Measurements from ENCODE around the gene BTN1A1.
"Not testable (repeated sequence)": the region's sequence is repeated elsewhere in the genome, so short reads cannot be mapped to it uniquely, and the experiment has no call there.

The BTN1A1 gene

GRCh38 chr6:26500102-26500501 is at the start of gene BTN1A1:
Gene BTN1A1 (plus strand): TSS chr6:26500303. CDS start chr6:26501287, 984 bp downstream.
- no peak for DNase-seq

GRCh38 chr6:26452631-26453235 is 47.4 kb upstream of the BTN1A1 start:
- DNase-seq = no peak

GRCh38 chr6:26454631-26455030 is 45.5 kb upstream of the BTN1A1 start:
- DNase-seq = no peak

- no peak for DNase-seq
Measured at GRCh38 chr6:26455357-26455970, 44.6 kb upstream of the BTN1A1 start.

- no peak for DNase-seq
Measured at GRCh38 chr6:26457264-26457805, 42.8 kb upstream of the BTN1A1 start.

GRCh38 chr6:26457806-26458688 is 42.1 kb upstream of the BTN1A1 start, which contains the start of gene BTN2A1:
Gene BTN2A1 (plus strand): TSS chr6:26457955. CDS start chr6:26458637, 682 bp downstream.
- DNase-seq = peak; percentile 88

GRCh38 chr6:26459023-26459810 is 40.9 kb upstream of the BTN1A1 start:
- no peak for DNase-seq

GRCh38 chr6:26461353-26461752 is 38.8 kb upstream of the BTN1A1 start:
- DNase-seq = not testable (repeated sequence)

GRCh38 chr6:26464014-26464413 is 36.1 kb upstream of the BTN1A1 start:
- no peak for DNase-seq

- no peak for DNase-seq
Measured at GRCh38 chr6:26464416-26465131, 35.5 kb upstream of the BTN1A1 start.

GRCh38 chr6:26465776-26466175 is 34.3 kb upstream of the BTN1A1 start:
- no peak for DNase-seq

GRCh38 chr6:26468829-26469228 is 31.3 kb upstream of the BTN1A1 start:
- no peak for DNase-seq

GRCh38 chr6:26470643-26471042 is 29.5 kb upstream of the BTN1A1 start:
- no peak for DNase-seq

GRCh38 chr6:26471970-26472369 is 28.1 kb upstream of the BTN1A1 start:
- no peak for DNase-seq

GRCh38 chr6:26472549-26473290 is 27.4 kb upstream of the BTN1A1 start:
- DNase-seq = no peak

- DNase-seq = no peak
Measured at GRCh38 chr6:26473429-26473757, 26.7 kb upstream of the BTN1A1 start.

- DNase-seq = peak; percentile 94
Measured at GRCh38 chr6:26473758-26474438, 26.2 kb upstream of the BTN1A1 start.

- DNase-seq = no peak
Measured at GRCh38 chr6:26474439-26474881, 25.6 kb upstream of the BTN1A1 start.

GRCh38 chr6:26475823-26476729 is 24.0 kb upstream of the BTN1A1 start:
- DNase-seq = no peak

- DNase-seq = no peak
Measured at GRCh38 chr6:26476896-26477295, 23.2 kb upstream of the BTN1A1 start.
